Gastroesophageal sphincter (tissue), 3 donors: ENCODE results near the gene GDPD5.

Experiments used
- CTCF ChIP-seq, 4 experiments: fragments of 200-600 bp in 2 of 4; fragments of 450-650 bp in 2 of 4; sonication (generic) in 1 of 4; IDR thresholded peaks; one replicate each; pipeline ENCODE4 v1.5.1; 2017 to 2019; ENCODE audit warnings: antibody characterized with exemption in 4 of 4, mild to moderate bottlenecking in 2 of 4, moderate library complexity in 2 of 4
- POLR2A ChIP-seq, 2 donors: fragments of 450-650 bp; IDR thresholded peaks; one replicate each; pipeline ENCODE4 v1.6.1; 2017; ENCODE audit warnings: antibody characterized with exemption in 2 of 2, mild to moderate bottlenecking in 2 of 2, moderate library complexity in 1 of 2

- no peak for TF ChIP-seq CTCF (IDR thresholded peaks at IDR 0.05)
- no peak for TF ChIP-seq POLR2A (IDR thresholded peaks at IDR 0.05)
These were observed 57.9 kb downstream of the GDPD5 start for GRCh38 chr11:75467881-75468280.
